ENCODE data around the gene PTGDR2. TPM values are rescaled to one million over a fixed set of nuclear protein-coding genes. Genes with fewer than 3 reads are reported as not detected.
"Not testable (repeated sequence)": the region's sequence is repeated elsewhere in the genome, so short reads cannot be mapped to it uniquely, and the experiment has no call there.

The PTGDR2 gene
- total RNA-seq, 2 experiments from 2014 or later: 3.3 to 3.4 TPM

- CTCF ChIA-PET: interaction anchor here (0.7 to 21.6 kb wide), 3 partner anchors 51 to 63 kb away, joined by 3 to 610 read pairs (median 187); no protein-coding TSS in a partner anchor
- peaks cover 14% of the 10 kb centered on the region for H3K27me3 Mint-ChIP-seq (ENCODE audit: low read depth)
- peaks cover 36% of the 10 kb centered on the region for H3K4me1 Mint-ChIP-seq (ENCODE audit: low read depth)
- no peak overlapping the region for H3K4me3 Mint-ChIP-seq
- DNase-seq: no peak
- POLR2A ChIA-PET: interaction anchor here (1.0 kb wide), 1 partner anchor 36 kb away, joined by 3 read pairs; no protein-coding TSS in a partner anchor
- ATAC-seq: no peak
- H3K9me3 Mint-ChIP-seq (ENCODE audit: insufficient read depth): no peaks in the 10 kb centered on the region
- H3K27ac Mint-ChIP-seq: peak overlapping the region; percentile 15
- H3K36me3 Mint-ChIP-seq (ENCODE audit: low read depth): no peaks in the 10 kb centered on the region
These were observed 20.8 kb downstream of the PTGDR2 start for GRCh38 chr11:60834742-60835533.

- CTCF ChIA-PET: interaction anchor here (0.9 to 21.6 kb wide), 30 partner anchors 9 to 554 kb away, joined by 3 to 610 read pairs (median 7); partner anchors contain the start of genes CCDC86, PRPF19, PTGDR2 and TMEM109
- POLR2A ChIA-PET: interaction anchor here (1.0 to 1.5 kb wide), 3 partner anchors 56 to 74 kb away, joined by 4 to 7 read pairs (median 4); no protein-coding TSS in a partner anchor
- no peak for ATAC-seq
These were observed 24.2 kb downstream of the PTGDR2 start for GRCh38 chr11:60831501-60832079.

GRCh38 chr11:60831143-60831500 is 24.6 kb downstream of the PTGDR2 start:
- Mint-ChIP-seq H3K36me3 (ENCODE audit: low read depth) (no peaks in the 10 kb centered on the region), H3K9me3 (ENCODE audit: insufficient read depth) (no peaks in the 10 kb centered on the region), H3K27me3 (ENCODE audit: low read depth) (peaks cover 14% of the 10 kb centered on the region), H3K27ac (no peak overlapping the region), H3K4me1 (ENCODE audit: low read depth) (peaks cover 22% of the 10 kb centered on the region), H3K4me3 (no peak overlapping the region)
- CTCF ChIA-PET: interaction anchor here (0.6 to 21.6 kb wide), 32 partner anchors 9 to 555 kb away, joined by 3 to 610 read pairs (median 6); partner anchors contain the start of genes CCDC86, PRPF19, PTGDR2 and TMEM109
- DNase-seq (peak; percentile 88), ATAC-seq (peak; percentile 97)
- POLR2A ChIA-PET: interaction anchor here (1.0 to 1.5 kb wide), 4 partner anchors 56 to 75 kb away, joined by 3 to 7 read pairs (median 4); no protein-coding TSS in a partner anchor

More at GRCh38 chr11:60831501-60832079, 24.2 kb downstream of the PTGDR2 start:
- Mint-ChIP-seq H3K27ac (no peak overlapping the region), H3K27me3 (ENCODE audit: low read depth) (peaks cover 14% of the 10 kb centered on the region), H3K4me3 (no peak overlapping the region), H3K36me3 (ENCODE audit: low read depth) (no peaks in the 10 kb centered on the region), H3K4me1 (ENCODE audit: low read depth) (peaks cover 22% of the 10 kb centered on the region), H3K9me3 (ENCODE audit: insufficient read depth) (no peaks in the 10 kb centered on the region)
- no peak for DNase-seq

- CTCF ChIA-PET: interaction anchor here (0.6 to 21.6 kb wide), 27 partner anchors 9 to 555 kb away, joined by 3 to 610 read pairs (median 7); partner anchors contain the start of genes CCDC86, PRPF19, PTGDR2 and TMEM109
- Mint-ChIP-seq H3K27me3 (ENCODE audit: low read depth) (peaks cover 12% of the 10 kb centered on the region), H3K9me3 (ENCODE audit: insufficient read depth) (no peaks in the 10 kb centered on the region), H3K36me3 (ENCODE audit: low read depth) (no peaks in the 10 kb centered on the region), H3K4me1 (ENCODE audit: low read depth) (peaks cover 16% of the 10 kb centered on the region), H3K4me3 (no peak overlapping the region), H3K27ac (no peak overlapping the region)
- POLR2A ChIA-PET: interaction anchor here (1.0 to 1.2 kb wide), 3 partner anchors 58 to 75 kb away, joined by 3 to 4 read pairs (median 4); no protein-coding TSS in a partner anchor
- no peak for DNase-seq
- ATAC-seq: peak; percentile 28
These were observed 25.1 kb downstream of the PTGDR2 start for GRCh38 chr11:60830478-60831142.

GRCh38 chr11:60825790-60826189 is 30.0 kb downstream of the PTGDR2 start:
- H3K36me3 Mint-ChIP-seq (ENCODE audit: low read depth): no peaks in the 10 kb centered on the region
- no peak overlapping the region for H3K4me3 Mint-ChIP-seq
- H3K27ac Mint-ChIP-seq: no peak overlapping the region
- H3K9me3 Mint-ChIP-seq (ENCODE audit: insufficient read depth): no peaks in the 10 kb centered on the region
- POLR2A ChIA-PET: no interaction called here
- no peak for ATAC-seq
- no peaks in the 10 kb centered on the region for H3K4me1 Mint-ChIP-seq (ENCODE audit: low read depth)
- no peak for DNase-seq
- CTCF ChIA-PET: interaction anchor here (21.6 kb wide), 1 partner anchor 60 kb away, joined by 610 read pairs; no protein-coding TSS in a partner anchor
- H3K27me3 Mint-ChIP-seq (ENCODE audit: low read depth): peaks cover 4% of the 10 kb centered on the region

- ChIA-PET POLR2A (no interaction called here), CTCF (interaction anchor here (0.8 to 21.6 kb wide), 2 partner anchors 61 to 74 kb away, joined by 4 to 610 read pairs; no protein-coding TSS in a partner anchor)
- Mint-ChIP-seq H3K27ac (no peak overlapping the region), H3K4me1 (ENCODE audit: low read depth) (no peaks in the 10 kb centered on the region), H3K36me3 (ENCODE audit: low read depth) (no peaks in the 10 kb centered on the region), H3K9me3 (ENCODE audit: insufficient read depth) (no peaks in the 10 kb centered on the region), H3K27me3 (ENCODE audit: low read depth) (peaks cover 4% of the 10 kb centered on the region), H3K4me3 (no peak overlapping the region)
- DNase-seq: no peak
- ATAC-seq: no peak
These were observed 30.6 kb downstream of the PTGDR2 start for GRCh38 chr11:60825118-60825517.

GRCh38 chr11:60823745-60824306 is 31.9 kb downstream of the PTGDR2 start:
- CTCF ChIA-PET: interaction anchor here (21.6 kb wide), 1 partner anchor 62 kb away, joined by 610 read pairs; no protein-coding TSS in a partner anchor
- H3K27me3 Mint-ChIP-seq (ENCODE audit: low read depth); H3K27ac Mint-ChIP-seq; POLR2A ChIA-PET; H3K36me3 Mint-ChIP-seq (ENCODE audit: low read depth); ATAC-seq; DNase-seq; H3K4me3 Mint-ChIP-seq; H3K4me1 Mint-ChIP-seq (ENCODE audit: low read depth); H3K9me3 Mint-ChIP-seq (ENCODE audit: insufficient read depth): not testable (repeated sequence)

GRCh38 chr11:60821827-60822599 is 33.7 kb downstream of the PTGDR2 start:
- DNase-seq (no peak), ATAC-seq (peak; percentile 15)
- no peak overlapping the region for H3K27ac Mint-ChIP-seq
- H3K27me3 Mint-ChIP-seq (ENCODE audit: low read depth): peaks cover 6% of the 10 kb centered on the region
- ChIA-PET POLR2A (no interaction called here), CTCF (interaction anchor here (1.0 to 3.6 kb wide), 3 partner anchors 10 to 77 kb away, joined by 4 to 29 read pairs (median 16); no protein-coding TSS in a partner anchor)
- no peaks in the 10 kb centered on the region for H3K36me3 Mint-ChIP-seq (ENCODE audit: low read depth)
- no peak overlapping the region for H3K4me3 Mint-ChIP-seq
- no peaks in the 10 kb centered on the region for H3K4me1 Mint-ChIP-seq (ENCODE audit: low read depth)
- peaks cover 7% of the 10 kb centered on the region for H3K9me3 Mint-ChIP-seq (ENCODE audit: insufficient read depth)

- no peak for ATAC-seq
- no peak overlapping the region for H3K4me3 Mint-ChIP-seq
- no peak for DNase-seq
- H3K4me1 Mint-ChIP-seq (ENCODE audit: low read depth): no peaks in the 10 kb centered on the region
- peaks cover 6% of the 10 kb centered on the region for H3K36me3 Mint-ChIP-seq (ENCODE audit: low read depth)
- ChIA-PET POLR2A (no interaction called here), CTCF (no interaction called here)
- peaks cover 15% of the 10 kb centered on the region for H3K9me3 Mint-ChIP-seq (ENCODE audit: insufficient read depth)
- H3K27ac Mint-ChIP-seq: no peak overlapping the region
- H3K27me3 Mint-ChIP-seq (ENCODE audit: low read depth): peaks cover 8% of the 10 kb centered on the region
These were observed 37.7 kb downstream of the PTGDR2 start for GRCh38 chr11:60818057-60818456.

GRCh38 chr11:60816590-60817157 is 39.1 kb downstream of the PTGDR2 start:
- H3K27ac Mint-ChIP-seq: no peak overlapping the region
- H3K4me1 Mint-ChIP-seq (ENCODE audit: low read depth): no peaks in the 10 kb centered on the region
- peaks cover 9% of the 10 kb centered on the region for H3K27me3 Mint-ChIP-seq (ENCODE audit: low read depth)
- peaks cover 6% of the 10 kb centered on the region for H3K36me3 Mint-ChIP-seq (ENCODE audit: low read depth)
- no peak for DNase-seq
- peaks cover 15% of the 10 kb centered on the region for H3K9me3 Mint-ChIP-seq (ENCODE audit: insufficient read depth)
- ATAC-seq: no peak
- H3K4me3 Mint-ChIP-seq: no peak overlapping the region
- POLR2A ChIA-PET: no interaction called here
- CTCF ChIA-PET: interaction anchor here (1.5 kb wide), 1 partner anchor 14 kb away, joined by 6 read pairs; no protein-coding TSS in a partner anchor

Data from activated CD8-positive, alpha-beta T cell treated with anti-CD3 and anti-CD28 coated beads, Interleukin-2, amount 10 ng/mL, durations not matched to agents 7 days and 5 days (primary cell).